HEK293T (cell line): ENCODE results near the gene TPRX1.

Experiments
- BHLHE40 ChIP-seq: fragments of 450-650 bp; IDR thresholded peaks from 2 replicates; pipeline ENCODE4 v1.6.1; 2016; ENCODE audit warnings: mild to moderate bottlenecking, moderate library complexity, borderline replicate concordance
- CTBP1 ChIP-seq: fragments of 450-650 bp; IDR thresholded peaks from 2 replicates; pipeline ENCODE4 v1.6.1; 2016; ENCODE audit warnings: borderline replicate concordance
- ELF4 ChIP-seq: fragments of 450-650 bp; IDR thresholded peaks from 2 replicates; pipeline ENCODE4 v1.6.1; 2017; ENCODE audit warnings: antibody characterized with exemption
- FOXA1 ChIP-seq: fragments of 450-650 bp; IDR thresholded peaks from 2 replicates; pipeline ENCODE4 v1.6.1; 2016; ENCODE audit warnings: mild to moderate bottlenecking
- FOXK2 ChIP-seq: fragments of 450-650 bp; IDR thresholded peaks from 2 replicates; pipeline ENCODE4 v1.6.1; 2016; ENCODE audit warnings: mild to moderate bottlenecking
- FOXM1 ChIP-seq: fragments of 450-650 bp; IDR thresholded peaks from 2 replicates; pipeline ENCODE4 v1.6.1; 2017; ENCODE audit warnings: mild to moderate bottlenecking, borderline replicate concordance
- LEF1 ChIP-seq: fragments of 450-650 bp; IDR thresholded peaks from 2 replicates; pipeline ENCODE4 v1.6.1; 2017; ENCODE audit warnings: mild to moderate bottlenecking, borderline replicate concordance
- PKNOX1 ChIP-seq: fragments of 450-650 bp; IDR thresholded peaks from 2 replicates; pipeline ENCODE4 v1.6.1; 2016
- SP1 ChIP-seq: fragments of 450-650 bp; IDR thresholded peaks from 2 replicates; pipeline ENCODE4 v1.6.1; 2017
- SUZ12 ChIP-seq: fragments of 450-650 bp; IDR thresholded peaks from 2 replicates; pipeline ENCODE4 v1.6.1; 2016; ENCODE audit warnings: mild to moderate bottlenecking
- TARDBP ChIP-seq: fragments of 450-650 bp; IDR thresholded peaks from 2 replicates; pipeline ENCODE4 v1.6.1; 2016

- TF ChIP-seq ELF4 (no peak), CTBP1 (no peak), SUZ12 (no peak), FOXM1 (no peak), SP1 (no peak), FOXA1 (no peak), FOXK2 (no peak), BHLHE40 (no peak), LEF1 (no peak), TARDBP (no peak), PKNOX1 (no peak)
These were observed 37.0 kb downstream of the TPRX1 start for GRCh38 chr19:47767349-47767748.
